ENCODE results near the gene ACOT11. TPM values are rescaled to one million over a fixed set of nuclear protein-coding genes. Genes with fewer than 3 reads are reported as not detected.

ACOT11 gene
- total and polyA plus RNA-seq, 2 experiments from 2014 or later: 13.8 to 20.0 TPM

GRCh38 chr1:54571803-54572541 is 23.9 kb downstream of the ACOT11 start:
- no peak overlapping the region for H2AFZ ChIP-seq
- no peaks in the 10 kb centered on the region for H3K27me3 ChIP-seq
- no peak overlapping the region for H3K27ac ChIP-seq
- no peaks in the 10 kb centered on the region for H4K20me1 ChIP-seq (ENCODE audit: insufficient read depth, poor library complexity, severe bottlenecking)
- H3K9me2 ChIP-seq (replicated peaks; ENCODE audit: insufficient read depth): no peaks in the 10 kb centered on the region
- no peaks in the 10 kb centered on the region for H3K36me3 ChIP-seq (replicated peaks; ENCODE audit: insufficient read depth, low read depth)
- WGBS (ENCODE audit: low lambda C conversion rate, missing lambda C conversion rate): 56% methylated on average over 8 of the region's 8 CpGs
- no peak overlapping the region for H3K4me2 ChIP-seq
- H3K4me1 ChIP-seq (ENCODE audit: insufficient read depth): peaks cover 14% of the 10 kb centered on the region
- TF ChIP-seq, protein P1, sequence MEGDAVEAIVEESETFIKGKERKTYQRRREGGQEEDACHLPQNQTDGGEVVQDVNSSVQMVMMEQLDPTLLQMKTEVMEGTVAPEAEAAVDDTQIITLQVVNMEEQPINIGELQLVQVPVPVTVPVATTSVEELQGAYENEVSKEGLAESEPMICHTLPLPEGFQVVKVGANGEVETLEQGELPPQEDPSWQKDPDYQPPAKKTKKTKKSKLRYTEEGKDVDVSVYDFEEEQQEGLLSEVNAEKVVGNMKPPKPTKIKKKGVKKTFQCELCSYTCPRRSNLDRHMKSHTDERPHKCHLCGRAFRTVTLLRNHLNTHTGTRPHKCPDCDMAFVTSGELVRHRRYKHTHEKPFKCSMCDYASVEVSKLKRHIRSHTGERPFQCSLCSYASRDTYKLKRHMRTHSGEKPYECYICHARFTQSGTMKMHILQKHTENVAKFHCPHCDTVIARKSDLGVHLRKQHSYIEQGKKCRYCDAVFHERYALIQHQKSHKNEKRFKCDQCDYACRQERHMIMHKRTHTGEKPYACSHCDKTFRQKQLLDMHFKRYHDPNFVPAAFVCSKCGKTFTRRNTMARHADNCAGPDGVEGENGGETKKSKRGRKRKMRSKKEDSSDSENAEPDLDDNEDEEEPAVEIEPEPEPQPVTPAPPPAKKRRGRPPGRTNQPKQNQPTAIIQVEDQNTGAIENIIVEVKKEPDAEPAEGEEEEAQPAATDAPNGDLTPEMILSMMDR (IDR thresholded peaks at IDR 0.05; ENCODE audit: poor library complexity): no peak
- TF ChIP-seq EZH2 (IDR thresholded peaks at IDR 0.05; ENCODE audit: borderline replicate concordance) (no peak), EZH2phosphoT487 (IDR thresholded peaks at IDR 0.05; ENCODE audit: low read depth, severe bottlenecking, unreplicated experiment) (no peak)
- H3K4me3 ChIP-seq: no peak overlapping the region
- H3K79me2 ChIP-seq: no peaks in the 10 kb centered on the region
- no peaks in the 10 kb centered on the region for H3K9me3 ChIP-seq (ENCODE audit: low read depth)
- DNase-seq (ENCODE audit: low spot score): no peak

DNA sequence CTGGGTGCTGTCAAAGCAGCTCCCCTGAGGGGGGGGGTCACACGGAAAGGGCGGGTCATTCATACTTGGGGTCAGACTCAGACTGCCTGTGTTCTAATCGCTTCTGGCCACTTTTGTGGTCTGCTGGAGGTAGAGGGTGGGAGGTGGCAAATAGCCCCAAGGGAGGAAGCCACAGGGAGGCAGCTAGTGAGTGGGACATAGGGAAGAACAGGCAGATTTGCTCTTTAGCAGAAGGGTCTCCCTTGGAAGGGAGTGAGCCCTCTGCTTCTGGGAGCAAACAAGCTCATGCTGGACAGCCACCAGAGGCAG is 24.5 kb downstream of the ACOT11 start:
- DNase-seq (ENCODE audit: low spot score): no peak
- H3K4me3 ChIP-seq: no peak overlapping the region
- H3K27ac ChIP-seq: no peak overlapping the region
- TF ChIP-seq EZH2 (IDR thresholded peaks at IDR 0.05; ENCODE audit: borderline replicate concordance) (no peak), EZH2phosphoT487 (IDR thresholded peaks at IDR 0.05; ENCODE audit: low read depth, severe bottlenecking, unreplicated experiment) (no peak)
- TF ChIP-seq, protein P1 (IDR thresholded peaks at IDR 0.05; ENCODE audit: poor library complexity): no peak
- no peaks in the 10 kb centered on the region for H3K36me3 ChIP-seq (replicated peaks; ENCODE audit: insufficient read depth, low read depth)
- 90% methylated on average over 3 of the region's 3 CpGs for WGBS (ENCODE audit: low lambda C conversion rate, missing lambda C conversion rate)
- H2AFZ ChIP-seq: no peak overlapping the region
- H3K9me3 ChIP-seq (ENCODE audit: low read depth): no peaks in the 10 kb centered on the region
- no peaks in the 10 kb centered on the region for H3K27me3 ChIP-seq
- H3K4me1 ChIP-seq (ENCODE audit: insufficient read depth): peaks cover 14% of the 10 kb centered on the region
- no peaks in the 10 kb centered on the region for H3K9me2 ChIP-seq (replicated peaks; ENCODE audit: insufficient read depth)
- H4K20me1 ChIP-seq (ENCODE audit: insufficient read depth, poor library complexity, severe bottlenecking): no peaks in the 10 kb centered on the region
- no peaks in the 10 kb centered on the region for H3K79me2 ChIP-seq
- no peak overlapping the region for H3K4me2 ChIP-seq

- no peaks in the 10 kb centered on the region for H3K9me3 ChIP-seq (ENCODE audit: low read depth)
- TF ChIP-seq EZH2 (IDR thresholded peaks at IDR 0.05; ENCODE audit: borderline replicate concordance) (no peak), EZH2phosphoT487 (IDR thresholded peaks at IDR 0.05; ENCODE audit: low read depth, severe bottlenecking, unreplicated experiment) (no peak)
- TF ChIP-seq, protein P1 (IDR thresholded peaks at IDR 0.05; ENCODE audit: poor library complexity): no peak
- DNase-seq (ENCODE audit: low spot score): no peak
- 94% methylated on average over 12 of the region's 12 CpGs for WGBS (ENCODE audit: low lambda C conversion rate, missing lambda C conversion rate)
- no peaks in the 10 kb centered on the region for H4K20me1 ChIP-seq (ENCODE audit: insufficient read depth, poor library complexity, severe bottlenecking)
- no peak overlapping the region for H2AFZ ChIP-seq
- no peaks in the 10 kb centered on the region for H3K9me2 ChIP-seq (replicated peaks; ENCODE audit: insufficient read depth)
- H3K4me3 ChIP-seq: no peak overlapping the region
- H3K36me3 ChIP-seq (replicated peaks; ENCODE audit: insufficient read depth, low read depth): no peaks in the 10 kb centered on the region
- no peak overlapping the region for H3K4me2 ChIP-seq
- H3K79me2 ChIP-seq: no peaks in the 10 kb centered on the region
- H3K4me1 ChIP-seq (ENCODE audit: insufficient read depth): peaks cover 15% of the 10 kb centered on the region
- H3K27me3 ChIP-seq: no peaks in the 10 kb centered on the region
- H3K27ac ChIP-seq: no peak overlapping the region
Observed at GRCh38 chr1:54574158-54574778, 26.2 kb downstream of the ACOT11 start.
